Nephron (organoid): Measurements from ENCODE around the gene HERC6.

Experiments used
- H3K27ac Mint-ChIP-seq, 3 experiments: 2 replicates each; pipeline ENCODE4 v1.8.0; 2020; ENCODE audit warnings: mixed read lengths in 3 of 3, mild to moderate bottlenecking in 2 of 3, moderate library complexity in 1 of 3
- H3K27me3 Mint-ChIP-seq: 2 replicates; pipeline ENCODE4 v1.8.0; 2021; ENCODE audit warnings: low read depth, mild to moderate bottlenecking, moderate library complexity, mixed read lengths
- H3K36me3 Mint-ChIP-seq: 2 replicates; pipeline ENCODE4 v1.8.0; 2020; ENCODE audit warnings: low read depth, mixed read lengths
- H3K4me1 Mint-ChIP-seq: 2 replicates; pipeline ENCODE4 v1.8.0; 2020; ENCODE audit warnings: mixed read lengths
- H3K4me3 Mint-ChIP-seq, 3 experiments: 2 replicates each; pipeline ENCODE4 v1.8.0; 2020; ENCODE audit warnings: mild to moderate bottlenecking in 3 of 3, mixed read lengths in 3 of 3, moderate library complexity in 2 of 3
- H3K9me3 Mint-ChIP-seq: 2 replicates; pipeline ENCODE4 v1.8.0; 2020; ENCODE audit warnings: mixed read lengths
- CTCF ChIP-seq, 3 experiments: fragments of 200-600 bp; sonication (generic); IDR thresholded peaks; one replicate each; pipeline ENCODE4 v1.5.0; 2021; ENCODE audit warnings: antibody characterized with exemption in 3 of 3; ENCODE audit not compliant: unreplicated experiment in 3 of 3

HERC6 gene

GRCh38 chr4:88350786-88351185 lies 27.9 kb upstream of the HERC6 start:
- H3K36me3 Mint-ChIP-seq = no peaks in the 10 kb centered on the region

GRCh38 chr4:88352062-88352740 lies 26.5 kb upstream of the HERC6 start:
- no peaks in the 10 kb centered on the region for H3K27me3 Mint-ChIP-seq
- no peak for TF ChIP-seq CTCF (IDR thresholded peaks at IDR 0.05; ENCODE audit: unreplicated experiment in 3 of 3)

More at GRCh38 chr4:88350786-88351185, 27.9 kb upstream of the HERC6 start:
- Mint-ChIP-seq H3K4me1 (no peaks in the 10 kb centered on the region), H3K9me3 (peaks cover 11% of the 10 kb centered on the region), H3K27me3 (no peaks in the 10 kb centered on the region), H3K4me3 (no peak overlapping the region), H3K27ac (peak overlapping the region in 1 of 3 experiments; percentile 54)
- no peak for TF ChIP-seq CTCF (IDR thresholded peaks at IDR 0.05; ENCODE audit: unreplicated experiment in 3 of 3)

GRCh38 chr4:88353324-88353723 lies 25.3 kb upstream of the HERC6 start:
- H3K27ac Mint-ChIP-seq = no peak overlapping the region
- no peak for TF ChIP-seq CTCF (IDR thresholded peaks at IDR 0.05; ENCODE audit: unreplicated experiment in 3 of 3)

More at GRCh38 chr4:88352062-88352740, 26.5 kb upstream of the HERC6 start:
- no peaks in the 10 kb centered on the region for H3K36me3 Mint-ChIP-seq
- H3K9me3 Mint-ChIP-seq = peaks cover 11% of the 10 kb centered on the region
- peak overlapping the region in 1 of 3 experiments; percentile 65 for H3K27ac Mint-ChIP-seq
- no peaks in the 10 kb centered on the region for H3K4me1 Mint-ChIP-seq
- H3K4me3 Mint-ChIP-seq = no peak overlapping the region

GRCh38 chr4:88356771-88357170 lies 21.9 kb upstream of the HERC6 start:
- Mint-ChIP-seq H3K9me3 (peaks cover 32% of the 10 kb centered on the region), H3K27ac (no peak overlapping the region), H3K36me3 (no peaks in the 10 kb centered on the region), H3K27me3 (no peaks in the 10 kb centered on the region), H3K4me1 (no peaks in the 10 kb centered on the region), H3K4me3 (no peak overlapping the region)
- no peak for TF ChIP-seq CTCF (IDR thresholded peaks at IDR 0.05; ENCODE audit: unreplicated experiment in 3 of 3)

More at GRCh38 chr4:88353324-88353723, 25.3 kb upstream of the HERC6 start:
- Mint-ChIP-seq H3K4me1 (no peaks in the 10 kb centered on the region), H3K36me3 (no peaks in the 10 kb centered on the region), H3K27me3 (no peaks in the 10 kb centered on the region), H3K9me3 (peaks cover 18% of the 10 kb centered on the region), H3K4me3 (no peak overlapping the region)

- Mint-ChIP-seq H3K27ac (no peak overlapping the region), H3K36me3 (no peaks in the 10 kb centered on the region), H3K9me3 (peaks cover 32% of the 10 kb centered on the region), H3K4me1 (no peaks in the 10 kb centered on the region), H3K27me3 (no peaks in the 10 kb centered on the region), H3K4me3 (no peak overlapping the region)
- TF ChIP-seq CTCF (IDR thresholded peaks at IDR 0.05; ENCODE audit: unreplicated experiment in 3 of 3) = no peak
Measured at GRCh38 chr4:88357262-88357661, 21.4 kb upstream of the HERC6 start.

GRCh38 chr4:88359558-88359957 lies 19.1 kb upstream of the HERC6 start:
- Mint-ChIP-seq H3K27ac (no peak overlapping the region), H3K36me3 (no peaks in the 10 kb centered on the region), H3K27me3 (no peaks in the 10 kb centered on the region)

More at GRCh38 chr4:88359558-88359957, 19.1 kb upstream of the HERC6 start:
- no peak for TF ChIP-seq CTCF (IDR thresholded peaks at IDR 0.05; ENCODE audit: unreplicated experiment in 3 of 3)
- Mint-ChIP-seq H3K4me3 (no peak overlapping the region), H3K4me1 (no peaks in the 10 kb centered on the region), H3K9me3 (peaks cover 38% of the 10 kb centered on the region)
